Erythroblast (primary cell): ENCODE results near the gene RDH11.

ENCODE experiments used
- GATA1 ChIP-seq: IDR thresholded peaks from 2 replicates; pipeline ENCODE4 v1.6.1; 2011; ENCODE audit warnings: low read depth, mild to moderate bottlenecking, control low read depth, low read length, moderate library complexity
- POLR2A ChIP-seq: IDR thresholded peaks from 2 replicates; pipeline ENCODE4 v1.6.1; 2011; ENCODE audit warnings: mild to moderate bottlenecking, low read length

DNA sequence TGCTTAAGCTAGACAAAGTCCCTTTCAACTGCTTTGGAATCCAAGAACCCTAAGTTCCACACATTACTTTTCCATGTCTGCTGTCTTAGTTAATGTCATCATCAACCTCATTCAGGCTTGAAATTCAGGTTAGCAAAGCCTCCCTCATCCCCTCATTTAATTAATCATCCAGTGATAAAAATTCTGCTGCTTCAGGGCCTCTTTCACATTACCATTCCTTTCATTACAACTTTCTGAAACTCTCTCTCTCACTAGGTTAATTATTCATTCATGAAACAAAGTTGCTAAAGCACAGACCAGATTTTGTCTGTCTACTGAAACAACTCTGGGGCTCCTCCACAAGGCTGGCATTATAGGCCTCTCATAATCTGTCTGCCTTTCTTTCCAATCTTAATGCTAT, 11.7 kb downstream of the RDH11 start:
- no peak for TF ChIP-seq POLR2A
- no peak for TF ChIP-seq GATA1
